IMR-90 (cell line): ENCODE measurements around the gene PPARGC1A. TPM values are rescaled to one million over a fixed set of nuclear protein-coding genes. Genes with fewer than 3 reads are reported as not detected.

Experiments used
- ATAC-seq: fragments of 200-7000 bp; cut with Tn5 transposase; 2 replicates; pipeline ENCODE4 v1.9.1; 2020; ENCODE audit warnings: low read depth, mild to moderate bottlenecking, moderate library complexity
- BruUV-seq: library from RNA; stranded (reverse); fragments of 400-500 nt; replicated peaks from 2 replicates; lab custom pipeline; 2021; lab: Mats Ljungman, UMichigan
- CTCF ChIA-PET: fragments of 300-600 bp; formaldehyde crosslinking; extraction: SDS; loops from one replicate; lab custom pipeline; 2021; ENCODE audit warnings: antibody characterized with exemption; lab: Yijun Ruan, JAX
- POLR2A ChIA-PET: fragments of 300-600 bp; sonication (Branson Sonifier 250); formaldehyde crosslinking; loops from one replicate; lab custom pipeline; 2022; ENCODE audit warnings: antibody characterized with exemption; ENCODE audit not compliant: unreplicated experiment; lab: Charles Lee
- DNase-seq: peaks from one replicate; pipeline ENCODE4 v3.0.0; 2013
- H2AFZ ChIP-seq: replicated peaks from 2 replicates; pipeline ENCODE3; 2013; ENCODE audit warnings: low read length, mild to moderate bottlenecking; ENCODE audit not compliant: poor library complexity
- H2AK5ac ChIP-seq: 2 replicates; pipeline ENCODE4 v1.6.1; 2013; ENCODE audit warnings: low read depth, low read length, inconsistent platforms
- H2AK9ac ChIP-seq: replicated peaks from 2 replicates; pipeline ENCODE3; 2013; ENCODE audit warnings: mild to moderate bottlenecking, low read depth, low read length, moderate library complexity; ENCODE audit not compliant: poor library complexity
- H2BK120ac ChIP-seq: 2 replicates; pipeline ENCODE4 v1.6.1; 2013; ENCODE audit warnings: low read depth, low read length, inconsistent platforms
- H2BK15ac ChIP-seq: 3 replicates; pipeline ENCODE4 v1.6.1; 2013; ENCODE audit warnings: low read depth, low read length, inconsistent platforms
- H2BK20ac ChIP-seq: 2 replicates; pipeline ENCODE4 v1.6.1; 2013; ENCODE audit warnings: low read depth, mild to moderate bottlenecking, inconsistent platforms, low read length, moderate library complexity
- H2BK5ac ChIP-seq: 2 replicates; pipeline ENCODE4 v1.6.1; 2013; ENCODE audit warnings: mild to moderate bottlenecking, low read depth, low read length, inconsistent platforms; ENCODE audit not compliant: poor library complexity, severe bottlenecking
- H3K14ac ChIP-seq: replicated peaks from 2 replicates; pipeline ENCODE4 v1.6.1; 2013; ENCODE audit warnings: low read depth, low read length, inconsistent platforms
- H3K18ac ChIP-seq: 2 replicates; pipeline ENCODE4 v1.6.1; 2013; ENCODE audit warnings: low read depth, low read length, control low read depth
- H3K23ac ChIP-seq: 2 replicates; pipeline ENCODE4 v1.6.1; 2013; ENCODE audit warnings: low read depth, low read length, inconsistent platforms
- H3K27ac ChIP-seq: 2 replicates; pipeline ENCODE4 v1.5.1; 2013; ENCODE audit warnings: mild to moderate bottlenecking, control low read depth, low read length; ENCODE audit not compliant: insufficient read depth
- H3K27me3 ChIP-seq: 2 replicates; pipeline ENCODE4 v1.6.1; 2013; ENCODE audit warnings: low read length; ENCODE audit not compliant: control insufficient read depth, insufficient read depth
- H3K36me3 ChIP-seq: 2 replicates; pipeline ENCODE4 v1.6.1; 2013; ENCODE audit warnings: low read length, mixed read lengths; ENCODE audit not compliant: control insufficient read depth, insufficient read depth
- H3K4ac ChIP-seq: 2 replicates; pipeline ENCODE4 v1.6.1; 2013; ENCODE audit warnings: low read depth, low read length, inconsistent platforms
- H3K4me1 ChIP-seq: 2 replicates; pipeline ENCODE4 v1.6.1; 2013; ENCODE audit warnings: low read length, mixed read lengths; ENCODE audit not compliant: control insufficient read depth, insufficient read depth
- H3K4me2 ChIP-seq: 2 replicates; pipeline ENCODE4 v1.6.1; 2013; ENCODE audit warnings: low read depth, mild to moderate bottlenecking, control low read depth, low read length, moderate library complexity
- H3K4me3 ChIP-seq: 2 replicates; pipeline ENCODE4 v1.5.1; 2013; ENCODE audit warnings: low read depth, mild to moderate bottlenecking, control low read depth, low read length, moderate library complexity; ENCODE audit not compliant: insufficient read depth
- H3K56ac ChIP-seq: 2 replicates; pipeline ENCODE4 v1.6.1; 2013; ENCODE audit warnings: low read length, inconsistent platforms; ENCODE audit not compliant: insufficient read depth; ENCODE audit errors: extremely low read depth
- H3K79me1 ChIP-seq, 2 experiments: 2 replicates each; pipeline ENCODE4 v1.6.1; 2013; ENCODE audit warnings: low read length in 2 of 2, inconsistent platforms in 1 of 2, low read depth in 1 of 2
- H3K9ac ChIP-seq: 2 replicates; pipeline ENCODE4 v1.6.1; 2013; ENCODE audit warnings: low read depth, low read length, control low read depth
- H3K9me1 ChIP-seq: 2 replicates; pipeline ENCODE4 v1.6.1; 2013; ENCODE audit warnings: low read length, inconsistent platforms; ENCODE audit not compliant: insufficient read depth
- H3K9me3 ChIP-seq: 2 replicates; pipeline ENCODE4 v1.6.1; 2013; ENCODE audit warnings: low read length; ENCODE audit not compliant: control insufficient read depth, insufficient read depth
- H4K20me1 ChIP-seq: 2 replicates; pipeline ENCODE4 v1.6.1; 2013; ENCODE audit warnings: low read length, inconsistent platforms; ENCODE audit not compliant: insufficient read depth
- H4K5ac ChIP-seq: 2 replicates; pipeline ENCODE4 v1.6.1; 2013; ENCODE audit warnings: mild to moderate bottlenecking, low read depth, low read length, control low read depth
- H4K8ac ChIP-seq, 2 experiments: 2 replicates each; pipeline ENCODE4 v1.6.1; 2013; ENCODE audit warnings: low read depth in 2 of 2, low read length in 2 of 2, control low read depth in 1 of 2, inconsistent platforms in 1 of 2
- H4K91ac ChIP-seq: 2 replicates; pipeline ENCODE4 v1.6.1; 2013; ENCODE audit warnings: low read depth, low read length, inconsistent platforms; ENCODE audit not compliant: insufficient read depth
- BHLHE40 ChIP-seq: fragments of 150-350 bp; IDR thresholded peaks from 2 replicates; pipeline ENCODE4 v1.6.1; 2016; ENCODE audit warnings: mild to moderate bottlenecking, low read depth, low read length
- CEBPB ChIP-seq: IDR thresholded peaks from 2 replicates; pipeline ENCODE4 v1.6.1; 2012; ENCODE audit warnings: low read depth, low read length, improper control_type of control experiment
- CHD1 ChIP-seq: IDR thresholded peaks from 2 replicates; pipeline ENCODE4 v1.6.1; 2012; ENCODE audit warnings: low read depth, low read length, improper control_type of control experiment
- ELK1 ChIP-seq: fragments of 150-350 bp; IDR thresholded peaks from 2 replicates; pipeline ENCODE4 v1.6.1; 2016; ENCODE audit warnings: low read depth, mild to moderate bottlenecking, low read length, moderate library complexity, borderline replicate concordance
- FOS ChIP-seq: fragments of 150-350 bp; IDR thresholded peaks from 2 replicates; pipeline ENCODE4 v1.6.1; 2016; ENCODE audit warnings: low read depth, low read length
- MAFK ChIP-seq: IDR thresholded peaks from 2 replicates; pipeline ENCODE4 v1.6.1; 2012; ENCODE audit warnings: low read depth, low read length, improper control_type of control experiment
- MAZ ChIP-seq: IDR thresholded peaks from 2 replicates; pipeline ENCODE4 v1.6.1; 2012; ENCODE audit warnings: low read depth, mild to moderate bottlenecking, low read length, improper control_type of control experiment, moderate library complexity, borderline replicate concordance
- MXI1 ChIP-seq: IDR thresholded peaks from 2 replicates; pipeline ENCODE4 v1.6.1; 2012; ENCODE audit warnings: low read depth, mild to moderate bottlenecking, low read length, moderate library complexity, borderline replicate concordance
- NFE2L2 ChIP-seq: fragments of 150-350 bp; IDR thresholded peaks from 2 replicates; pipeline ENCODE4 v1.6.1; 2016; ENCODE audit warnings: low read depth, mild to moderate bottlenecking, low read length
- POLR2A ChIP-seq: IDR thresholded peaks from 2 replicates; pipeline ENCODE4 v1.6.1; 2012; ENCODE audit warnings: mild to moderate bottlenecking, low read depth, low read length
- RAD21 ChIP-seq: IDR thresholded peaks from 2 replicates; pipeline ENCODE4 v1.6.1; 2012; ENCODE audit warnings: low read length, improper control_type of control experiment
- RCOR1 ChIP-seq: IDR thresholded peaks from 2 replicates; pipeline ENCODE4 v1.6.1; 2012; ENCODE audit warnings: mild to moderate bottlenecking, low read length, improper control_type of control experiment; ENCODE audit not compliant: insufficient replicate concordance
- RFX5 ChIP-seq: IDR thresholded peaks from 2 replicates; pipeline ENCODE4 v1.8.0; 2012; ENCODE audit warnings: low read depth, mild to moderate bottlenecking, low read length, moderate library complexity
- USF2 ChIP-seq: fragments of 150-350 bp; IDR thresholded peaks from 2 replicates; pipeline ENCODE4 v1.6.1; 2017; ENCODE audit warnings: mild to moderate bottlenecking, antibody characterized with exemption, low read length, low read depth
- WGBS, 2 experiments: methylation state at CpG; one replicate each; pipeline versions ENCODE4 v1.1.5 to v1.1.7; 2013; ENCODE audit warnings: missing lambda C conversion rate in 2 of 2; ENCODE audit not compliant: insufficient read length in 1 of 2; ENCODE audit errors: extremely low coverage in 2 of 2; 5-methylcytosine and 5-hydroxymethylcytosine counted together
- dilution Hi-C: fragments of 300-500 bp; cut with HindIII; formaldehyde crosslinking; loops from one replicate; pipeline ENCODE4 v1.14.3; 2018; ENCODE audit warnings: low sequenced_read_pairs; ENCODE audit not compliant: unreplicated experiment
- in situ Hi-C: fragments of 300-500 bp; cut with MboI; formaldehyde crosslinking; loops from 3 replicates; pipeline ENCODE4 v1.14.3; 2019; ENCODE audit warnings: low sequenced_read_pairs, inconsistent platforms, mixed read lengths
- intact Hi-C: fragments of 100-400 bp; cut with micrococcal nuclease; formaldehyde crosslinking; loops from 2 replicates; pipeline ENCODE4 v1.10.0; 2022
- polyA plus RNA-seq, 3 experiments: library from polyadenylated mRNA; depleted of rRNA; stranded (reverse); fragments of >200 nt; gene quantifications; 2 replicates each; pipeline ENCODE4 v1.2.3, GENCODE V29; 2012; ENCODE audit warnings: low replicate concordance in 1 of 3
- total RNA-seq: library from RNA; depleted of rRNA; stranded (reverse); fragments of >200 nt; gene quantifications from 2 replicates; pipeline ENCODE4 v1.2.3, GENCODE V29; 2012
- TF ChIP-seq, protein P1 (sequence below): conservative IDR thresholded peaks from 2 replicates; pipeline ENCODE4 v1.5.1; 2012; ENCODE audit warnings: mild to moderate bottlenecking, low read depth, low read length, improper control_type of control experiment

PPARGC1A gene
- total and polyA plus RNA-seq, 2 of the 4 experiments (the other 2 are of a cell fraction), result under 0.01 to 0.03 TPM

GRCh38 chr4:23929248-23929647 lies 39.4 kb upstream of the PPARGC1A start:
- no peak for ATAC-seq
- Histone ChIP-seq H2AK5ac (no peak overlapping the region), H3K4me3 (no peak overlapping the region), H3K4ac (no peak overlapping the region), H4K5ac (no peak overlapping the region), H2BK15ac (no peak overlapping the region), H3K14ac (no peak overlapping the region), H3K27me3 (peaks cover 3% of the 10 kb centered on the region; the same call in 1 of the 2 replicates), H4K8ac (no peak overlapping the region), H3K18ac (no peak overlapping the region), H3K36me3 (no peaks in the 10 kb centered on the region), H3K9me3 (no peaks in the 10 kb centered on the region), H2AK9ac (no peak overlapping the region), H3K56ac (no peak overlapping the region), H2BK5ac (no peak overlapping the region), H3K4me2 (no peak overlapping the region), H3K9ac (no peak overlapping the region), H4K91ac (no peak overlapping the region), H3K79me1 (no peaks in the 10 kb centered on the region), H2BK120ac (no peak overlapping the region), H3K4me1 (peaks cover 3% of the 10 kb centered on the region; the same call in 1 of the 2 replicates), H3K9me1 (no peaks in the 10 kb centered on the region), H4K20me1 (no peaks in the 10 kb centered on the region), H3K27ac (no peak overlapping the region), H2BK20ac (no peak overlapping the region), H3K23ac (no peak overlapping the region), H2AFZ (no peak overlapping the region)
- intact Hi-C loops (no loop called here), dilution Hi-C loops (no loop called here), in situ Hi-C loops (no loop called here)
- ChIA-PET CTCF (no interaction called here), POLR2A (interaction anchor here (0.7 kb wide), 1 partner anchor 913 kb away, joined by 6 read pairs; no protein-coding TSS in a partner anchor)
- DNase-seq, result no peak
- 100% methylated on average over 1 of the region's 3 CpGs; no CpG with 5 or more reads in 1 of the 2 experiments for WGBS, 2 experiments
- TF ChIP-seq CEBPB (no peak), FOS (no peak), MAFK (no peak), RCOR1 (no peak), RFX5 (no peak), MAZ (no peak), CHD1 (no peak), ELK1 (no peak), RAD21 (no peak), USF2 (no peak), POLR2A (no peak), BHLHE40 (no peak), MXI1 (no peak), NFE2L2 (no peak)
- TF ChIP-seq, protein P1, sequence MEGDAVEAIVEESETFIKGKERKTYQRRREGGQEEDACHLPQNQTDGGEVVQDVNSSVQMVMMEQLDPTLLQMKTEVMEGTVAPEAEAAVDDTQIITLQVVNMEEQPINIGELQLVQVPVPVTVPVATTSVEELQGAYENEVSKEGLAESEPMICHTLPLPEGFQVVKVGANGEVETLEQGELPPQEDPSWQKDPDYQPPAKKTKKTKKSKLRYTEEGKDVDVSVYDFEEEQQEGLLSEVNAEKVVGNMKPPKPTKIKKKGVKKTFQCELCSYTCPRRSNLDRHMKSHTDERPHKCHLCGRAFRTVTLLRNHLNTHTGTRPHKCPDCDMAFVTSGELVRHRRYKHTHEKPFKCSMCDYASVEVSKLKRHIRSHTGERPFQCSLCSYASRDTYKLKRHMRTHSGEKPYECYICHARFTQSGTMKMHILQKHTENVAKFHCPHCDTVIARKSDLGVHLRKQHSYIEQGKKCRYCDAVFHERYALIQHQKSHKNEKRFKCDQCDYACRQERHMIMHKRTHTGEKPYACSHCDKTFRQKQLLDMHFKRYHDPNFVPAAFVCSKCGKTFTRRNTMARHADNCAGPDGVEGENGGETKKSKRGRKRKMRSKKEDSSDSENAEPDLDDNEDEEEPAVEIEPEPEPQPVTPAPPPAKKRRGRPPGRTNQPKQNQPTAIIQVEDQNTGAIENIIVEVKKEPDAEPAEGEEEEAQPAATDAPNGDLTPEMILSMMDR, result no peak
- no TSS peak for BruUV-seq
